CD4-positive, alpha-beta T cell treated with Interleukin-15 for 1 hour (primary cell): ENCODE results near the gene MB.

Experiments used
- DNase-seq: peaks from one replicate; pipeline ENCODE4 v3.0.0-alpha.2; 2020

The MB gene

DNA sequence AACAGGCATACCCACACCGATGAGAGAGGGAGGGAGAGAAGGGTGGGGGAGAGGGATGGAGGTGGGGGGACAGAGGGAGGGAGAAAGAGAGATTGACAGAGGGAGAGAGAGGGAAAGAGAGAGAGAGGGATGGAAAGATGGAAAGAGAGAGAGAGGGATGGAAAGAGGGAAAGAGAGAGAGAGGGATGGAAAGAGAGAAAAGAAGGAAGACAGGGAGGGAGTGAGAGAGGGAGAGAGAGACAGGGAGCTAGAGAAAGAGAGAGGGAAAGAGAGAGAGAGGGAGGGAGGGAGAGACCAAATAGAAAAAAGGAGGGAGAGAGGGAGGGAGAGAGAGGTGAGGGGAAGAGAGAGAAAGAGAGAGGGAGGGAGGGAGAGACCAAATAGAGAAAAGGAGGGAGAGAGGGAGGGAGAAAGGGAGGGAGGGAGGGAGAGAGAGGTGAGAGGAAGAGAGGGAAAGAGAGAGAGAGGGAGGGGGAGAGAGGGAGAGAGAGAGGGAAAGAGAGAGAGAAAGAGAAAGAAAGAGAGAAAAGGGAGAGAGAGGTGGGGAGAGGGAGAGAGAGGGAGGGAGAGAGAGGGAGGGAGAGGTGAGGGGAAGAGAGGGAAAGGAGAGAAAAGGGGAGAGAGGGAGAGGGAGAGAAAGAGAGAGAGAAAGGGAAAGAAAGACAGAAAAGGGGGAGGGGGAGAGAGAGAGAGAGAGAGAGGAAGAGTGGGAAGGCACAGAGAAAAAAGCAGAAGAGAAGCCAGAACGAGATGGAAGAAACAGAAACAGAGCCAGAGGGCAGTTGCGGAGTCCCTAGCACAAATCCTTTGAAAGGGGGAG lies 23.8 kb downstream of the MB start:
- DNase-seq = no peak

GRCh38 chr22:35592418-35592967 lies 24.6 kb downstream of the MB start:
- DNase-seq = no peak

DNA sequence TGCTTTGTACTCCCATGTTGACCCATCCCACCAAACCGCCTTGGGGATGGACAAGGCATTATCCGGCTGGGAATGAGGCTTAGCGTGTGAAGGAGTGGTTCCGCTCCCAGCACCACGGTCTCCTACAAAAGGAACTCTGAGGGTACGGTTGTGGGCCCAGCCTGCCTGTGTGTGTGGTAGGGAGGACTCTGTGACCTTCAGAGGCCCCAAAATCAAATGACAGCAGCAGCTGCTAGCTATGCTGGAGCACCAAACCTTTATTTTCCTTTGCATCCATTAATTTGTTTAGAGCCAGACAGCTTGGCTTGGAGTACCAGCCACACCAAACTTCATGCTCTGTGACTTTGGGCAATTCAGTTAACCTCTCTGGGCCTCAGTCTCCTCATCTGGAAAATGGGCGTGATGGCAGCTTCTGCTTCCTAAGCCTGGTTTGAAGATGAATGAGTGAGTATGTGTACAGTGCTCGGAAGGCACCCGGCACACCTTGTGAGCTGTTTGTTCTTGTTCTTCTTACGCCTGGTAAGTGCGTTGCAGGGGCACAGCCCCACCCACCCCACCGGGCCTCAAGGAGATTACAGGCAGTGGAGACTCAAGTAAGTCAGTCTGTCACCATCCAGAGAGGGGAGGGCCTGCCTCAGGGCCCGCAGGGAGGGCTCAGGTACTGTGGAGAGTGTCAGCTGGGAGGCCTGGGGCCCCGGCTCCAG lies 25.3 kb downstream of the MB start:
- no peak for DNase-seq

- DNase-seq = no peak
Measured at GRCh38 chr22:35590634-35591295, 26.4 kb downstream of the MB start.

DNA sequence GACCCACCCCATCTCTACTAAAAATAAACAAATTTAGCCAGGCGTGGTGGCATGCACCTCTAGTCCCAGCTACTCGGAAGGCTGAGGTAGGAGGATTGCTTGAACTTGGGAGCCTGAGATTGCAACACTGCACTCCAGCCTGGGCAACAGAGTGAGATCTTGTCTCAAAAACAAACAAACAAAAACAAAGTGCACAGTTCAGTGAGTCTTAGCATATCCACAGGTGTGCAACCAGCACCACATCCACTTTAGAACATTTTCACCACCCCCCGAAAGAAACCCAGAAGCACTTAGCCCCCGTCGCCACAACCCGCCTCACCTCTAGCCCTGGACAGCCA lies 27.4 kb downstream of the MB start:
- DNase-seq = no peak

DNA sequence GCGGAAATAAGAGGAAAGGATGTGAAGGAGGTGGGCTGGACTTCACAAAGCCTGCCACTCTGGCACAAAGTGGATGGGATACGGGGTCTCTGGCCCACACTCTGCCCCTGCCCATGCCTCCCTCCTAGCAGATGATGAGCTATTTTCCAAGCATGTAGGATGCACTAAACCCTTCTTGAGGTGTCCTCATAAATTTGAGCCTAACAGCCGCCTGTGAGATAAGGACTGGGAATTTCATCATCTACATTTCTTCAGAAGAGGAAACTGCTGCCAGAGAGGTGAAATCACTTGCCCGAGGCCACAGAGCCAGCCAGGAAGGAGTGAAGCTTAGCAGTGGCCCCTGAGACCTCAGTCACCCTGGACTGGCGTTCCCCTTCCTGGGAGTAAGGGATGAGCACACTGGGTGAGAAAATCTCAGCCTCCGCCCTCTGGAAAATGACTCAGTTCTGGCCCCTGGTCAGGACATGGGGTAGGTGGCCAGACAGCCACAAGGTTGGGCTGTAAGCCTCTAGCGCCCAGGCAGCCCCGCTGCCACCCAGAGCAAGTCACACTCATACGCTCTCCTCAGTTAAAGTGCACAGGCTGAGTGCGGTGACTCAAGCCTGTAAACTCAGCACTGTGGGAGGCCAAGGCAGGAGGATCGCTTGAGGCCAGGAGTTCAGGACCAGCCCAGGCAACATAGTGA lies 27.9 kb downstream of the MB start:
- peak; percentile 72 for DNase-seq

GRCh38 chr22:35587896-35588295 lies 29.2 kb downstream of the MB start:
- no peak for DNase-seq

- DNase-seq = no peak
Measured at GRCh38 chr22:35587447-35587870, 29.7 kb downstream of the MB start.

DNA sequence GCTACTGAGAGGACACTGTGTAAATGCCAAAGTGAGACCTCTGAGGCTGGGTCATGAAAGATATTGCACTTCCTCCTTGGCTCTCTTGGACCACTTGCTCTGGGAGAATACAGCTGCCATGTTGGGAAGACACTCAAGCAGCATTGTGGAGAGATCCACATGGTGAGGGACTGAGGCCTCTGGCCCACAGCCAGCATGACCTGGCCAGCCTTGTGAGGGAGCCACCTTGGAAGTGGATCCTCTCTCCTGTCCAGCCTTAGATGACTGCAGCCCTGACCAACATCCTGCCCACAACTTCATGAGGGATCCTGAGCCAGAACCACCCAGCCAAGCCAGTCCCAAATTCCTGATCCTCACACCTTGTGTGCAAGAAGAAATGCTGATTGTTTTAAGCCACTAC lies 30.4 kb downstream of the MB start:
- no peak for DNase-seq

- DNase-seq = peak; percentile 57
Measured at GRCh38 chr22:35582861-35583670, 34.1 kb downstream of the MB start.

DNA sequence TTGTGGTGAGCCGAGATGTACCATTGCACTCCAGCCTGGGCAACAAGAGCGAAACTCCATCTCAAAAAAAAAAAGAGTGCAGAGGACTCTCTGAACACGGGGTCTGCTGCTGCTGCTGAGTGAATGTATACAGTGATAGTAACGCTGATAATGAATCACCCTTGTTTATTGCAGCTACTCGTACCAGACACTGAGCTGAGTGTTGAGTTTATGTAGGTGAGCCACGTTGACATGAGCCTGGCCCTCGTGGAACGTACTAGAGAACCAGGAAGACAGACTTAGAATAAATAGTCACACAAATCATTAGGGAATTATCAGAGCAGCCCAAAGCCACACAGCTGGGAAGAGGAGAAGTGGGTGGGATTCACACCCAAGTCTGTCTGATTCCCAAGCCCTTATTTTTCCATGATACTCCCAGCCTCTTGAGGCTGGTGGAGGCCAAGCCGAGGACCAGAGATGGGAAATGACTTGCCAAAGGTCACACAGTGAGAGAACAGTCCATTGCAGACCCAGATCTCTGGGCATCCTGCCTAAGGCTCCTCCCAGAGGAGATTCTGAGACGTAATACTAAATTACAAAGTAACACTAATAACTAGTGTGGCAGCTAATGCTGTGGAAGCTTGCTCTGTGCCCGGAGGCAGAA lies 34.8 kb downstream of the MB start:
- no peak for DNase-seq

- no peak for DNase-seq
Measured at GRCh38 chr22:35581023-35581413, 36.1 kb downstream of the MB start.

- DNase-seq = no peak
Measured at GRCh38 chr22:35580351-35581022, 36.6 kb downstream of the MB start.

GRCh38 chr22:35578836-35579575 lies 38.1 kb downstream of the MB start:
- DNase-seq = no peak

- DNase-seq = no peak
Measured at GRCh38 chr22:35577799-35578659, 39.1 kb downstream of the MB start.

DNA sequence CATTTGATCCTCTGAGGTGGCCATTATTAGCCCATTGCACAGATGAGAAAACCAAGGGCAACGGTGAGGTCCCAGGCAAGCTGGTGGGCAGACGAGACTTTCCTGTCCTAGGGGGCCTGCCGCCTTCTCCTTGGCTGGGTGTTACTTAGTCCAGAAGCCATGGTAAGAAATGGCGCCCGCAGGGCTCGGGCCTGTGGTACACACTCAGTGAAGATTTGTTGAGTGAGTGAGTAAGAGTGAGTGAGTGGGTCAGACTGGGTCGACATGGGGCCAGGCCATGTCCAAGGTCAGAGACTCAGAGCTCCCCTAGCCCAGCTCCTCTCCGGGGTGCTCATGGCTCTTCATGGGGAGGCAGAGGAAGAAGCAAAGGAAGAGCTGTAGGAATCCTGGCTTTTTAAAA lies 40.5 kb downstream of the MB start:
- no peak for DNase-seq

GRCh38 chr22:35575116-35575748 lies 41.9 kb downstream of the MB start:
- DNase-seq = no peak

DNA sequence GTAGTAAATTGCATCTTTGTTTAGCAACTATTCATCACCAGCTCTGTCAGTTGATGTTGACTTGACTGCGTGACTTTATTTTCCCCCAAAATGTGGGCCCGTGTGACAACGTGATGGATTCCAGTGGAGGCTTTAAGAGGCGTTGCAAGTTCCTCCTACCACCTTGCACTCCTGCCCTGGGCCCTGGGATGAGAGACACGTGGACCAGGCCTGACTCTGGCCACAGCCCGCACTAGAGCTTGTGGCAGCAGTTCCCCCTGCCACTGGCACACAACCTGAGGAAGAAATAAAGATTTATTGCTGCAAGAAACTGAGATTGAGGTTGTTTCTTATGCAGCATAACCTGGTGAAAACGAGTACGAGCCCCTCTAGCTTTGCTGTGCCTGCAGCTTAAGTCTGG lies 44.6 kb downstream of the MB start:
- no peak for DNase-seq

DNA sequence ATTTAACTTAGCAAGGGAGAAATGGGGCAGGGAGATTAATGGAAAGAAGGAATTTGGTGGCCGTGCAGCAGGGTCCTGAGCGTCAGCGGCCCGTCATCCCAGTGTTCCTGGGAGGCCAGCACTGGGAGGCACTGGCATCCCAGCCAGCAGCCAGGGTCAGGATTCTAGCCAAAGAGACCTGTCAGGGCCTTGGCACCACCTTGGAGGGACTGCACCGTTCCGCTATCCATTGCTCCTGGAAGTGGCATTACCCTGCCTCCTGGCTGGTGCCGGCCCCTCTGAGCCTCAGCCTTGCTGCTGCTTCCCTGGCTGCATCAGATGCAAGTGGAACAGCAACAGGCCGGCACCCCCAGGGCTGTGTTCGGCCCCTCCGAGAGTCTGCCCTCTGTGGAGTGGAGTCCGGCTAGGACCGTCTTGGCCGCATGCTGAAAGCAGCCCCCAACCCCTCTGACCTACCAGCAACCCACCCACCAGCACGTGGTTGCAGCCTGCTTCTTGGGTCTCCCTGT lies 46.4 kb downstream of the MB start:
- DNase-seq = no peak
